Gastrocnemius medialis (tissue), 4 donors: ENCODE results near the gene ECE2. TPM values are rescaled to one million over a fixed set of nuclear protein-coding genes. Genes with fewer than 3 reads are reported as not detected.

Experiments used
- ATAC-seq, 2 donors: fragments of 150-250 bp; one replicate each; pipeline ENCODE4 v1.9.1; 2016
- DNase-seq, 2 donors: peaks; one replicate each; pipeline ENCODE4 v3.0.0-alpha.2; 2019
- H3K27ac ChIP-seq, 4 donors: fragments of 200-600 bp; sonication (generic); 1 replicate in 1 of 4; 2 replicates in 3 of 4; pipeline ENCODE4 v1.5.1; 2016 to 2018; ENCODE audit warnings: mild to moderate bottlenecking in 2 of 4, moderate library complexity in 1 of 4
- H3K27me3 ChIP-seq, 3 donors: fragments of 200-600 bp; sonication (generic) in 2 of 3; 1 replicate in 1 of 3; 2 replicates in 2 of 3; pipeline versions ENCODE4 v1.5.1 to v1.6.0; 2016 to 2019; ENCODE audit warnings: mild to moderate bottlenecking in 1 of 3, moderate library complexity in 1 of 3
- H3K36me3 ChIP-seq, 2 donors: fragments of 200-600 bp; sonication (generic) in 1 of 2; one replicate each; pipeline ENCODE4 v1.5.1; 2017 to 2018
- H3K4me1 ChIP-seq, 2 donors: fragments of 200-600 bp; sonication (generic) in 1 of 2; one replicate each; pipeline ENCODE4 v1.5.1; 2016 to 2017; ENCODE audit warnings: mild to moderate bottlenecking in 2 of 2
- H3K4me3 ChIP-seq, 4 donors: fragments of 200-600 bp; sonication (generic) in 3 of 4; 1 replicate in 1 of 4; 2 replicates in 3 of 4; pipeline ENCODE4 v1.5.1; 2016 to 2019; ENCODE audit warnings: mild to moderate bottlenecking in 2 of 4
- H3K9me3 ChIP-seq, 3 donors: fragments of 200-600 bp; sonication (generic) in 2 of 3; 1 replicate in 1 of 3; 2 replicates in 2 of 3; pipeline ENCODE4 v1.5.1; 2016 to 2019
- POLR2A ChIP-seq, 2 donors: fragments of 450-650 bp; IDR thresholded peaks; one replicate each; pipeline ENCODE4 v1.6.1; 2017; ENCODE audit warnings: antibody characterized with exemption in 2 of 2, mild to moderate bottlenecking in 2 of 2, moderate library complexity in 2 of 2
- in situ Hi-C, 4 donors: fragments of 200-750 bp; cut with MboI; loops; one replicate each; pipeline versions ENCODE4 v1.15.0 to v1.8.0; 2017; ENCODE audit warnings: low sequenced_read_pairs in 4 of 4
- intact Hi-C: fragments of 100-400 bp; cut with DNase I; formaldehyde crosslinking; loops from one replicate; pipeline ENCODE4 v1.15.1; 2023; ENCODE audit warnings: low total_unique reads
- total RNA-seq, 4 donors: library from RNA; depleted of rRNA; stranded (reverse); fragments of >200 nt; gene quantifications; one replicate each; pipeline versions ENCODE4 v1.1.0 to v1.2.3, GENCODE V29; 2016
- TF ChIP-seq, protein P1 (sequence below), 5 experiments: fragments of 450-650 bp in 3 of 5; fragments of 200-600 bp in 2 of 5; sonication (generic) in 2 of 5; IDR thresholded peaks in 4 of 5; conservative IDR thresholded peaks in 1 of 5; 1 replicate in 4 of 5; 2 replicates in 1 of 5; pipeline ENCODE4 v1.5.1; 2016 to 2019; ENCODE audit warnings: antibody characterized with exemption in 5 of 5, mild to moderate bottlenecking in 3 of 5, moderate library complexity in 3 of 5

Gene ECE2
- total RNA-seq, 4 donors from 2014 or later = not detected

DNA sequence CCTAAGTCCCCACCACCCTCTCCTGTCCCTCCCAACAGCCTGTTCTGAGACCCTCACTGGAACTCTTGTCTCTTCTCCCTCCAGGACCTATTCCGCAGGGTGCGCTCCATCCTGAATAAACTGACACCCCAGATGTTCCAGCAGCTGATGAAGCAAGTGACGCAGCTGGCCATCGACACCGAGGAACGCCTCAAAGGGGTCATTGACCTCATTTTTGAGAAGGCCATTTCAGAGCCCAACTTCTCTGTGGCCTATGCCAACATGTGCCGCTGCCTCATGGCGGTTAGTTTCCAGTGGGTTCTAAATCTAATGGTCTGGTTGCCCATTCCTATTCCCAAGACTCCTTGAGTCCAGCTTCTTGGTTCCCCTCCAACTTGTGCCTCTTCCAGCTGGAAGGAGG, 47.9 kb downstream of the ECE2 start:
- ATAC-seq = peak; percentile 12 to 29

DNA sequence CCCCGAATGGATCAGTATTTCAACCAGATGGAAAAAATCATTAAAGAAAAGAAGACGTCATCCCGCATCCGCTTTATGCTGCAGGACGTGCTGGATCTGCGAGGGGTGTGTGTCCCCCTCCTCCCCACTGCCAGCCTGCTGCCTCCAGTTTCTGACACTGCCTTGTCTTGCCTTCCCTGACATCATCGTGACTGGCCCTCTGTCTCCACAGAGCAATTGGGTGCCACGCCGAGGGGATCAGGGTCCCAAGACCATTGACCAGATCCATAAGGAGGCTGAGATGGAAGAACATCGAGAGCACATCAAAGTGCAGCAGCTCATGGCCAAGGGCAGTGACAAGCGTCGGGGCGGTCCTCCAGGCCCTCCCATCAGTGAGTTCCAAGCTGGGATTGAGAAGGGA, 49.4 kb downstream of the ECE2 start:
- DNase-seq = no peak
- Histone ChIP-seq H3K9me3 (no peaks in the 10 kb centered on the region), H3K27ac (peak overlapping the region; percentile 18 to 97 (median 50)), H3K27me3 (no peaks in the 10 kb centered on the region), H3K4me3 (no peak overlapping the region), H3K36me3 (peaks cover 12 to 98% of the 10 kb centered on the region in 2 donors), H3K4me1 (peaks cover 40 to 41% of the 10 kb centered on the region in 2 donors)
- in situ Hi-C loops (no loop called here), intact Hi-C loops (no loop called here)
- TF ChIP-seq, protein P1, sequence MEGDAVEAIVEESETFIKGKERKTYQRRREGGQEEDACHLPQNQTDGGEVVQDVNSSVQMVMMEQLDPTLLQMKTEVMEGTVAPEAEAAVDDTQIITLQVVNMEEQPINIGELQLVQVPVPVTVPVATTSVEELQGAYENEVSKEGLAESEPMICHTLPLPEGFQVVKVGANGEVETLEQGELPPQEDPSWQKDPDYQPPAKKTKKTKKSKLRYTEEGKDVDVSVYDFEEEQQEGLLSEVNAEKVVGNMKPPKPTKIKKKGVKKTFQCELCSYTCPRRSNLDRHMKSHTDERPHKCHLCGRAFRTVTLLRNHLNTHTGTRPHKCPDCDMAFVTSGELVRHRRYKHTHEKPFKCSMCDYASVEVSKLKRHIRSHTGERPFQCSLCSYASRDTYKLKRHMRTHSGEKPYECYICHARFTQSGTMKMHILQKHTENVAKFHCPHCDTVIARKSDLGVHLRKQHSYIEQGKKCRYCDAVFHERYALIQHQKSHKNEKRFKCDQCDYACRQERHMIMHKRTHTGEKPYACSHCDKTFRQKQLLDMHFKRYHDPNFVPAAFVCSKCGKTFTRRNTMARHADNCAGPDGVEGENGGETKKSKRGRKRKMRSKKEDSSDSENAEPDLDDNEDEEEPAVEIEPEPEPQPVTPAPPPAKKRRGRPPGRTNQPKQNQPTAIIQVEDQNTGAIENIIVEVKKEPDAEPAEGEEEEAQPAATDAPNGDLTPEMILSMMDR (IDR thresholded peaks at IDR 0.05 in 4 of 5, conservative IDR thresholded peaks at IDR 0.05 in 1 of 5) = no peak
- TF ChIP-seq POLR2A (IDR thresholded peaks at IDR 0.05) = no peak
- ATAC-seq = no peak

More for the DNA sequence above, 47.9 kb downstream of the ECE2 start:
- H3K4me1 ChIP-seq = peaks cover 53% of the 10 kb centered on the region in 2 donors
- no peaks in the 10 kb centered on the region for H3K27me3 ChIP-seq
- intact Hi-C loops (no loop called here), in situ Hi-C loops (no loop called here)
- peak overlapping the region; percentile 92 to 100 (median 98) for H3K27ac ChIP-seq
- TF ChIP-seq, protein P1 (IDR thresholded peaks at IDR 0.05 in 4 of 5, conservative IDR thresholded peaks at IDR 0.05 in 1 of 5) = no peak
- no peak for TF ChIP-seq POLR2A (IDR thresholded peaks at IDR 0.05)
- no peaks in the 10 kb centered on the region for H3K9me3 ChIP-seq
- peak overlapping the region in 2 of 4 donors; percentile 39 to 57 for H3K4me3 ChIP-seq
- peaks cover 12 to 83% of the 10 kb centered on the region in 2 donors for H3K36me3 ChIP-seq
- DNase-seq = peak in 1 of 2 donors; percentile 84

DNA sequence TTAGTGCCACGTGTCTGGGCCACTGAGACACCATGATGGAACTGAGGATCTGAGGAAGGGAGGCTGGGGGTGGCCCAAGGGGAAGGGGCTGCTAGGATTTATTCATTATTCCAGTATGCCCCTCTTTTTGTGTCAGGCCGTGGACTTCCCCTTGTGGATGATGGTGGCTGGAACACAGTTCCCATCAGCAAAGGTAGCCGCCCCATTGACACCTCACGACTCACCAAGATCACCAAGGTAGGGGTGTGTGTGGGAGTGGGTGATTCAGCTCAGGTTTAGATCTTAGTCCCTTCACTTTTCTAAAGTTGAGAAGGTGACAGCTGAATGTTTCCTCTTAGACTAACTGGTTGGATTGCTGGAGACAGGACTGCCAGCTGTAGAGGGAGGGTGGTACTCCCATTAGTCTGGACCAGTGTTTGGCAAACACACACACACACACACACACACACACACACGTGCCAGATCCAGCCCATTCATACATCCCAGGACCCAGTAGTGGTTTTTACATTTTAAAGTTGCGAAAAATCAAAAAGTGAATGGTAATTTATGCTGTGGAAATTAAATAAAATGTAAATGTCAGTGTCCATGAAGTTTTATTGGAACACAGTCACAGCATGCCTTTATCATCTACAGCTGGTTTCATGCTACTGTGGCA, 50.0 kb downstream of the ECE2 start:
- no peaks in the 10 kb centered on the region for H3K27me3 ChIP-seq
- ATAC-seq = no peak
- peak overlapping the region; percentile 18 to 97 (median 50) for H3K27ac ChIP-seq
- intact Hi-C loops = no loop called here
- peaks cover 34 to 35% of the 10 kb centered on the region in 2 donors for H3K4me1 ChIP-seq
- no peak for TF ChIP-seq POLR2A (IDR thresholded peaks at IDR 0.05)
- TF ChIP-seq, protein P1 (IDR thresholded peaks at IDR 0.05 in 4 of 5, conservative IDR thresholded peaks at IDR 0.05 in 1 of 5) = no peak
- no peak overlapping the region for H3K4me3 ChIP-seq
- in situ Hi-C loops = no loop called here
- no peak for DNase-seq
- peaks cover 12 to 100% of the 10 kb centered on the region in 2 donors for H3K36me3 ChIP-seq
- no peaks in the 10 kb centered on the region for H3K9me3 ChIP-seq

DNA sequence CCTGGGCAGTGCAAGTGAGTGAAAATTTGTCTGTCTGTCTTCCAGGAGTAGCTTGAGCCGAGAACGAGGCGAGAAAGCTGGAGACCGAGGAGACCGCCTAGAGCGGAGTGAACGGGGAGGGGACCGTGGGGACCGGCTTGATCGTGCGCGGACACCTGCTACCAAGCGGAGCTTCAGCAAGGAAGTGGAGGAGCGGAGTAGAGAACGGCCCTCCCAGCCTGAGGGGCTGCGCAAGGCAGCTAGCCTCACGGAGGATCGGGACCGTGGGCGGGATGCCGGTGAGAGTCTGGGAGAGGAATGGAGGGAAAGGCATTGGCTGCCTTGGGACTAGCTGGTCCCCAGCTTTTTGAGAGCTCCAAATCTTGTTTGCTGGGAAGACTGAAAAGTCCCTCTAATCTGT, 51.3 kb downstream of the ECE2 start:
- in situ Hi-C loops = no loop called here
- Histone ChIP-seq H3K4me1 (peaks cover 21 to 29% of the 10 kb centered on the region in 2 donors), H3K27ac (peak overlapping the region in 3 of 4 donors; percentile 29 to 55 (median 36)), H3K4me3 (no peak overlapping the region), H3K9me3 (no peaks in the 10 kb centered on the region), H3K36me3 (peaks cover 12 to 100% of the 10 kb centered on the region in 2 donors), H3K27me3 (no peaks in the 10 kb centered on the region)
- TF ChIP-seq, protein P1 (IDR thresholded peaks at IDR 0.05 in 4 of 5, conservative IDR thresholded peaks at IDR 0.05 in 1 of 5) = no peak
- TF ChIP-seq POLR2A (IDR thresholded peaks at IDR 0.05) = no peak
- intact Hi-C loops = no loop called here
- ATAC-seq = no peak
- DNase-seq = no peak
